Hypothalamus (tissue), 51 donors: ENCODE data around the gene DIP2B.
"Not testable (repeated sequence)": the region's sequence is repeated elsewhere in the genome, so short reads cannot be mapped to it uniquely, and the experiment has no call there.

Experiments used
- DNase-seq, 51 donors: peaks; one replicate each; lab custom pipeline; 2025; lab: John Stamatoyannopoulos, UW

The DIP2B gene

DNA sequence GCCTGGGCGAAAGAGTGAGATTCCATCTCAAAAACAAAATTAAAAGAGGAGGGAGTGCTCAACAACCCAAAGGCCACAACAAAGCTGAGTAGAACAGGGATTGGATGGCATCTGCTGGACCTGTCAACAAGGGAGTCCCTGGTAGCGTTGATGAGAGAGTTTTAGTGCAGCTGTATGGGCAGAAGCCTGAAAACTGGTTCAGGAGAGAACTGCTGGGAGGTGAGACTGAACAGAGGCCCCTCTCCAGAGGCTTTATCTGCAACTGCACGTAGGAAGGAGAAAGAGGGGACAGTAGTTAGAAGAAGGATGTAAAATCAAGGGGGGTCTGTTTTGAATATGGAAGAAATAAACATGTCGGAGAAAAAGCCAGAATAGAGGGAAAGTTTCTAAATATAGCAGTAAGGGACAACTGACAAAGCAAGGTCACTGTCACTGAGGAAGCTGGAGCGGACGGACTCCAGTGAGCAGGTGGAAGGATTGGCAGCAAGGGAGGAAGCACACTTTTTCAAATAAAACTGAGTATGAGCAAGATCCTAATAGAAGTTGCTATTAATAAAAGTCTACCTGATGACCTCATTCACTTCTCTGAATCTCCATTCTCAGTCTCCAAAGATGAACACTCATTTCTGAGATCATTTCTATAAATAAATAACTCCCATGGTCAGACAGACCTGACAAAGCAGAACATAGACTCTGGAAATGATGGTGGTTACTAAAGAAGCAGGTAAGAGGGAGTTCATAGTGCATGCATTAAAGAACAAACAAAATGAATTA is 247.3 kb downstream of the DIP2B start:
- DNase-seq = no peak

DNA sequence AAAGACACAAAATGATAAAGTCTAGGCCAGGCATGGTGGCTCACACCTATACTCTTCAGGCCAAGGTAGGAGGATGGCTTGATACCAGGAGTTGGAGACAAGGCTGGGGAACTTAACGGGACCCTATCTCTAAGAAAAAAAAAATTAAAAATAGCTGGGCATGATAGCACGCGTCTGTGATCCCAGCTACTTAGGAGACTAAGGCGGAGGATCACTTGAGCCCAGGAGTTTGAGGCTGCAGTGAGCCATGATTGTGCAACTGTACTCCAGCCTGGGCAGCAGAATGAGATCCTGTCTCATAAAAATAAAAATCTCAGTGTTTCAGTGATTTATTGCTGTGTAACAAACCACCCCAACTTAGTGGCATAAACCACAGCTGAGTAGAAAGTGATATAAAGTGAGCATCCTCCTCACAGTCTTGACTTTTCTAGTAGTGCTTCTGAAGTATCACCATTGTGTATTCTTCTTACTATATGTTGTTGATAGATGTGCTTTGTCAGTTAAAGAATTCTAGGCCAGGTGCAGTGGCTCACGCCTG is 248.5 kb downstream of the DIP2B start:
- DNase-seq = no peak

DNA sequence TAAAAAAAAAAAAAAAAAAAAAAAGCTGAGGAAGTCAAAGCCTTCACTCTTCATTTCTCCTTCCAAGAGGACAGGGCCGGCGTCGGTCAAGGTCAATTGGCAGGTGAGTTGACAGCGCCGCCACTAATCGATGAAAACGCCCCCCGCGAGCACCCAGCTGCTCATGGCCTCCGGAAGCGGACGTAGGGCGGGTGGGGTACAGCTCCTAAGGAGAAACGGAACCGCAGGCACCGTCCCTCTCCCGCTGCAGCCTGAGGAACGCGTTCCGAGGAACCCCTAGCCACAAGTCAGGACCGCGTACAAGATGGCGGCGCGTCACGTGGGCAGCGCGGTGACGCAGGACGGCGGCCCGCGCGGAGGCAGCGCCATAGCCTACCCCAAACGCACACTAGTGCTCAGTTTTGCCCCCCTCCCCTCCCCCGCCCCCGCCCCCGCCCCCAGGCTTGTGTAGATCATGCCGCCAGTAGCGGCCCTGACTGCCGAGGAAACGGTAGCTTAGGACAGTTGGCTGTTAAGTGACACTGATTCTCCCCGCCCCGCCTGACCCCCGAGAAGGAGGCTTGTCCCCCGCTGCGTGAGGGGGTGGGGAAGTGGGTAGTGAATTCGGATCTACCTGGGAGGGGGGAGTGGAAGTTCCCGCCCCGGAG is 259.0 kb downstream of the DIP2B start, which contains the start of gene ATF1:
Gene ATF1 (plus strand): TSS at position 463 of the 647 bp plus-strand sequence. CDS start 16,045 bp downstream, outside the sequence.
- DNase-seq = peak; percentile 58 to 94 (median 84)

DNA sequence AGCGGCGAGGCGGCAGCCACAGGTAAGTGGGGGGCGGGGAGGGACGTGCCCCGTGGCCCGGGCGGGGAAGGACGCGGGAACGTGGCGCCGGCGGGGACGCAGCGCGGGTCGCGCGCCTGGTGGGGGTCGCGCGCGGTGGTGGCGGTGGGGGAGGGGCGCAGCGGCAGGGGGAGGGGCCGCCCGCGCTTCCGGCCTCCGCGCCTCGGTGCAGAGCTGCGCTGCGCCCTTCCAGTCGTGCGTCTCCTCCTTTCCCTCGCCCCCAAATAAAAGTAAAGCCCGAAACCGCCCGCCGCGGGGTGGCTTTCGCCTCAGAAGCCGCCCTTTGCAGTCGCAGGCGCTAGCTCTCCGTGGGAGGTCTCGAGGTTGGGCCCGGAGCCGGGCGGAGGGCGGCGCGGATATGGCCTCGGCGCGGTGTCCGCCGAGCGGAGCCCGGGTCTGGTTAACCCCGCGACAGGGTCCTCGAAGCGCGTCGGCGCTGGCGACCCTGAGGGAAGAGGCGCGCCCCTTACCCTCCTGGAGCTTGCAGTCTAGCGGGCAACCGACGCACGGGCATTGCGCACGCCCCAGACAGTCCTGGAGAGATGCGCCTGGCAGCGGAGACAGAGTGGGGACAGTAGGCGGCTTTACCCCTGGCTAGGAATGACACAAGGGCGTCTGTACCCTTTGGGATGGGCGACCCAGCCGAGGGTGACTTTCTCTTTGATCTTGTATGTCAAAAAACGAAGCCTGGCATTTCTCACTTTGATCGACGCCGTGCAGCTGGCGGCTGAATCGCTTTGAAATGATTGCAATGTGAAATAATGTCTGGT is 259.7 kb downstream of the DIP2B start:
- DNase-seq = peak in 41 of 51 donors; percentile 14 to 93 (median 71)

DNA sequence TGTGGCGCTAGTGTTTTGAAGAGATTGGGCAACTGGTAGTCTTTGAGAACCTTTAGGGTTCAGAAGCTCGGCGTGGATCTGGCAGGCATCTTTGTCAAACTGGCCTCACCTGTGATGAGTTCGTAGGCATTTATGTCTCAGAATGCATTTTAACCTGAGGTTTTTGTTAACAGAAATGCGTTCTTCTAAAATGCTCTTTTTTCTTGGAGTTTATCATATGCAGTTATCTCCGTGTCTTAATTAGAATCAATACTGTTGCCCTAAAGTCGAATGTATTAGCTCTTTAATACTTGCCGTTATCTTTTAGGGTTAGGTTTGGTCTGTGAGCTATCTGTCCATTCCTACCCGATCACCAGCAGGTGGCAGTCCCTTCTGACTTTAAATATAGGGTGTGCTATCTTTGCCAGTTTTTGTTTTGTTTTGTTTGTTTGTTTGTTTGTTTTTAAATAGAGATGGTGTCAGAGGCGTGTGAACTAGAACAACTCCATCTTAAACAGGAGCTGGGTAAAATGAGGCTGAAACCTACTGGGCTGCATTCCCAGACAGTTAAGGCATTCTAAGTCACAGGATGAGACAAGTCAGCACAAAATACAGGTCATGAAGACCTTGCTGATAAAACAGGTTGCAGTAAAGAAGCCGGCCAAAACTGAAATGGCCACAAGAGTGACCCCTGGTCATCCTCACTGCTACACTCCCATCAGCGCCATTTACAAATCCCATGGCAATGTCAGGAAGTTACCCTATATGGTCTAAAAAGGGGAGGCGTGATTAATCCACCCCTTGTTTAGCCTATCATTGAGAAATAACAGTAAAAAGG is 260.5 kb downstream of the DIP2B start:
- peak in 19 of 51 donors; percentile 4 to 79 (median 16) for DNase-seq

DNA sequence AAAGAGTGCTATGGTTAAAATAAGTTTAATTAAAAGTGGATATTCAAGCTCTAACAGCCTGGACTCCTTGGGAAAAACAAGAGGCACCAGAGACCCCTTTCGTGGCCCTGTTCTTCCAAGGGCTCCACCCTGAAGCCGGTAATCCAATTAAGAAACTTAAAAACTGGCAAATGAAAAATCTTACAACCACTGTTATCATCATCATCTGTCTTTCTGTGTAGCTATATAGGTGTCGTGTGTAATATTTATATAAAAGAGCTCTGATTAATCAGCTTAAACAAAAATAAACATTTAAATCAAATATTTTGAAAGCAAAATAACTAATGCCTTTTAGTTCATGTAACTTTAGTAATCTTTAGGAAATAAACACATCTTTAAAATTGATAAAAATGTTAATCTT is 263.6 kb downstream of the DIP2B start:
- DNase-seq = no peak

DNA sequence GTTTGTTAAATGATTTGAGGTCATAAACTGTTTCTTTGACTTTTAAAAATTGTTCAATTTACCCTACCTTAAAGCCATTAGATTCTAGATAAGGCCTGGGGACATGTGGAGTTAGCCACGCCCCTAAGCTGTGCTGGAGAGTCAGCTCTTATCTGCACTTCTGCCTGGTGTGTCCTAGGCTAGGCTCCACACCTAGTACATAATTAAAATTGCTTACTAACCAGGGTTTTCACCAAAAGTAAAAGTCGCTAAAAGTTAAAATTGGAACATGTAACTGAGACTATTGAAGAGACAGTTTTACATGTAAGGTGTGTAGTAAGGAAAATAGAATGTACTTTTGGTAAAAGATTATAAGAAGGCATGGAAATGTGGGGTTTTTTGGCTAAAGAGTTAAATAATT is 264.0 kb downstream of the DIP2B start:
- DNase-seq = not testable (repeated sequence)

DNA sequence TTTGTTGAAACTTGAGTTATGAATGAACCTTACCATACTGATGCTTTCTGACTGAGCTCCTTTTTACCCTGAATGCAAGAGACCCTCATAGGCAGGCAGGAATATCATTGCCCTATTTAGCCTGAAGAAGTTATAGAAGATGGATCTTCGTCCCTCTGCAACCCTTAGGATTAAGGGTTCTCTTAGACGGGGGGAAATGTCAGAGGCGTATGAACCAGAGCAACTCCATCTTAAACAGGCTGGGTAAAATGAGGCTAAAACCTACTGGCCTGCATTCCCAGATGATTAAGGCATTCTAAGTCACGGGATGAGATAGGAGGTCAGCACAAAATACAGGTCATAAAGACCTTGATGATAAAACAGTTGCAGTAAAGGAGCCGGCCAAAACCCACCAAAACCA is 266.6 kb downstream of the DIP2B start:
- DNase-seq = no peak

DNA sequence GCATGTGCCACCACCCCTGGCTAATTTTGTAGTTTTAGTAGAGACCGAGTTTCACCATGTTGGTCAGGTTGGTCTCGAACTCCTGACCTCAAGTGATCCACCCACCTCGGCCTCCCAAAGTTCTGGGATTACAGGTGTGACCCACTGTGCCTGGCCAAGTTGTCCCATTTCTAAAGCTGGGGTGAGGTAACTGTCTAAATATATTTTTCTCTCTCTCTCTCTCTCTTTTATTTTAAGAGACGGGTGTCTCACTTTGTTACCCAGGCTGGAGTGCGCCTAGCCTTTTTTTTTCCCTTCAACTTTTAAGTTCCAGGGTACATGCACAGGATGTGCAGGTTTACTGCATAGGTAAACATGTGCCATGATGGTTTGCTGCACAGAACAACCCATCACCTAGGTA is 267.7 kb downstream of the DIP2B start:
- no peak for DNase-seq

DNA sequence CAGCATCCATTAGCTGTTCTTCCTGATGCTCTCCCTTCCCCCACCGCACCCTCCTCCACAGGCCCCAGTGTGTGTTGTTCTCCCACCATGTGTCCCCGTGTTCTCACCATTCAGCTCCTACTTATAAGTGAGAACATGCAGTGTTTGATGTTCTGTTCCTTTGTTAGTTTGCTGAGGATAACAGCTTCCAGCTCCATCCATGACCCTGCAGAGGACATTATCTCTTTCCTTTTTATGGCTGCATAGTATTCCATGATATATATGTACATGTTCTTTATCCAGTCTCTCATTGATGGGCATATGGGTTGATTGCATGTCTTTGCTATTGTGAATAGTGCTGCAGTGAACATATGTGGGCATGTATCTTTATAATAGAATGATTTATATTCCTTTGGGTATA is 268.1 kb downstream of the DIP2B start:
- DNase-seq = no peak

DNA sequence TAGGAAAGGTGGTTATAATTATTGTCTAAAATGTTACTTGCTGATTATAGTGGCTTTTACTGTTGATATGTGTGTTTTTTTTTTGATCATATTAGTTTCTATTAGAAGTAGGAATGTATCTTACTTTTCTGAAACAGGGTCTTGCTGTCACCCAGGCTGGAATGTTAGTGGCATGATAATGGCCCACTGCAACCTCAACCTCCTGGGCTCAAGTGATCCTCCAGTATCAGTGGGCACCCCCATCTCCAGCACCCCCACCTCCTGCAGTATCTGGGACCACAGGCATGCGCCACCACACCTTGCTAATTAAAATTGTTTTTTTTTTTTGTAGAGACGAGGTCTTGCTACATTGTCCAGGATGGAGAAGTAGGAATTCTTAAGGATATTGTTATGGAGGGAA is 270.5 kb downstream of the DIP2B start:
- DNase-seq = no peak

DNA sequence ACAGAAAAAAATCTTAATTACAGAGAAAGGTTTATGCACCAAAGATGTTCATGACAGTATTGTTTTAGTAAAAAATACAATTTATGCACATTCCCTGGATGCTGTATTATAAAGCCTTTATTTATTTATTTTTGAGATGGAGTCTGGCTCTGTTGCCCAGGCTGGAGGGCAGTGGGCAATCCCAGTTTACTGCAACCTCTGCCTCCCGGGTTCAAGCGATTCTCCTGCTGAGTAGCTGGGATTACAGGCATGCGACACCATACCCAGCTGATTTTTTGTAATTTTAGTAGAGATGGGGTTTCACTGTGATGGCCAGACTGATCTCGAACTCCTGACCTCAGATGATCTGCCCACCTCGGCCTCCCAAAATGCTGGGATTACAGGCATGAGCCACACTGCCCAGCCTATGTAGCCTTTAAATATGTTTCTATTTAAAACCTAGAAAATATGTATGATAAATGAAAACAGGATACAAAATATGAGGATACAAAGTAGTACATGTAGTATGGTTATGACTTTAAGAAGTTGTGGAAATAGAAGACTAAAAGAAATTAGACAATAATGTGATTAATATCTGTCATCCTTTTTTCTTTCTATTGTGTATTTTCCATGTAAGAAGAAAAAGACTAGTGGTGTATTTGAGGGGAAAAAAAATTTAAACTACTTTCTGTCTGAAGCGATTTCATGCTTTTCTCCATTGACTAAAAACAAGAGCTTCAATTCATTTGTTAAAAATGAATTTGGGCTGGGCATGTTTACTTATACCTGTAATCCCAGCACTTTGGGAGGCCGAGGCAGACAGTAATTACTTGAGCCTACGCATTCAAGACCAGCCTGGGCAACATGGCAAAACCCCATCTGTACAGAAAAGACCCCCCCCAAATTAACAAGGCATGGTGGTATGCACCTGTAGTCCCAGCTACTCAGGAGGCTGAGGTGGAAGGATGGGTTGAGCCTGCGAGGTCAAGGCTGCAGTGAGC is 272.3 kb downstream of the DIP2B start:
- no peak for DNase-seq

DNA sequence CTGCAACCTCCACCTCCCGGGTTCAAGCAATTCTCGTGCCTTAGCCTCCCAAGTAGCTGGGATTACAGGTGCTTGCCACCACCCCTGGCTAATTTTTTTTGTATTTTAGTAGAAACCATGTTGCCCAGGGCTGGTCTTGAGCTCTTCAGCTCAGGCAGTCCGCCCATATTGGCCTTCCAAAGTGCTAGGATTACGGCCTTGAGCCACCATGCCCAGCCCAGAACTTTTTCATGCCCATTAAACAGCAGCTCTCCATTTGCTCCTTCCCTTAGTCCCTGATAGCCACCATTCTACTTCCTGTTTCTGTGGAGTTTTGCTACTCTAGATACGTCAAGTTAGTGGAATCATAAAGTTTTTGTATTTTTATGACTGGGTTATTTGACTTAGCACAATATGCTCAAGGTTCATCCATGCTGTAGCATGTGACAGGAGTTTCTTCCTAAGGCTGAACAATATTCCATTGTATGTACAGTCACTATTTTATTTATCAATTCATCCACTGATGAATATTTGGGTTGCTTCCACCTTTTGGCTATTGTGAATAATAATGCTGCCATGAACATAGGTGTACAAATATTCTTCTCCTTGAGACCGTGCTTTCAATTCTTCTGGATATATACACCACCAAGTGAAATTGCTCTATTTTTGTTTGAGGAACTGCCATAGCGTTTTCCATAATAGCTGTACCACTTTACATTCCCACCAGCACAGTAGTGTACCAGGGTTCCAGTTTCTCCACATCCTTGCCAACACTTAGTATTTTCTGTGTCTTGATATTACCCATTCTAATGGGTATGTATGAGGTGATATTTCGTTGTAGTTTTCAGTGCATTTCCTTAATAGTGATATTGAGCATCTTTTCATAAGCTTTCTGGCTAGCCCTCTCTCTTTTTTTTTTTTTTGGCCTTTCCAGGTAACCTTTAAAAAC is 274.1 kb downstream of the DIP2B start:
- no peak for DNase-seq

DNA sequence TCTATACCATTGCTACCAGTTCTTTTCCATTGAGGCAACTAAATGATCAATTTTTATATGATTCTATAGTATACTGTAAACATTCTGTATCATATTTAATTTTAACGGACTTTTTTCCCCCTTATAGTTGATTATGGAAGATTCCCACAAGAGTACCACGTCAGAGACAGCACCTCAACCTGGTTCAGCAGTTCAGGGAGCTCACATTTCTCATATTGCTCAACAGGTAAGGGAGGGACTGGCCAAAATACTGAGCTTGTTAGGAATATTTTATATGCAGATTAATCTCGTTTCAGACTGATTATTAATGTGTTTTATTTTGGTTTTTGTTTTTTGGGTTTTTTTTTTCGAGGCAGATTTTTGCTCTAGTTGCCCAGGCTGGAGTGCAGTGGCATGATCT is 275.2 kb downstream of the DIP2B start:
- no peak for DNase-seq

DNA sequence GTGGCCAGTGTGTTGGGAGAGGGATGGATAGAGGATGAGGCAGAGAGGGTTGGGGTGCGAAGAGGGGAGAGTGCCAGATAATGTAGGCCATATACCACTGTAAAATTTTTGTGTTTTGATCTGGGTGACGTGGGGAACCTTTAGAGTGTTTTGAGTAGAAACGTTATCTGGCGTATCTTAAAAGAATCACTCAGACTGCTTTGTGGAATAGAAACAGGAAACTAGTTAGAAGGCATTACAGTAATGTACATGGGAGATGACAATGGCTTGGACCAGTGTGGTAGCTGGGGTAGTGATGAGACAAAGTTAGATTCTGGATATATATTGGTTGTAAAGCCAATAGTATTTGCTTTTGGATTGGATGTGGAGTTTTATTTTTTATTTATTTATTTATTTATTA is 279.7 kb downstream of the DIP2B start:
- no peak for DNase-seq

DNA sequence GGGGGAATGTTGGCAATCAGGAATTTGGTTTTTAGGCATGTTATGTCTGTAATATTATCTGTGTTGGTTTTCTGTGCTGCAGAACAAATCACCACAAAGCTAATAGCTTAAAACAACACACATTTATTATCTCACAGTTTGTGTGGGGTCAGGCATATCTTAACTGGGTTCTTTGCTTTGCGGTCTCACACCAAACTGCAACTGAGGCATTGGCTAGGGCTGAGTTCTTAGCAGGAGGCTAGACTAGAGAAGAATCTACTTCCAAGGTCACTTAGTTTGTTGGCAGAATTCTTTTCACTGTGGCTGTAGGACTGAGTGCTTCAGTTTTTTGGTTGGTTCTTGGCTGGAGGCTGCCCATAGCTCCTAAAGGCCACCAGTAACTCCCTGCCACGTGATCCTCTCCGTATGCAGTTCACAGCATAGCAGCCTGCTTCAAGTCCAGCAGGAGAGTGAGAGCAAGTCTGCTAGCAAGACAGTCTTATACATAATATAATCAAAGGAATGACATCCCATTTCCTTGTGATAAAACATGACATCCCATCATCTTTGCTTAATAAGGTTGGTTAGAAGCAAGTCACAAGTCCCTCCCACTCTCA is 280.7 kb downstream of the DIP2B start:
- no peak for DNase-seq

DNA sequence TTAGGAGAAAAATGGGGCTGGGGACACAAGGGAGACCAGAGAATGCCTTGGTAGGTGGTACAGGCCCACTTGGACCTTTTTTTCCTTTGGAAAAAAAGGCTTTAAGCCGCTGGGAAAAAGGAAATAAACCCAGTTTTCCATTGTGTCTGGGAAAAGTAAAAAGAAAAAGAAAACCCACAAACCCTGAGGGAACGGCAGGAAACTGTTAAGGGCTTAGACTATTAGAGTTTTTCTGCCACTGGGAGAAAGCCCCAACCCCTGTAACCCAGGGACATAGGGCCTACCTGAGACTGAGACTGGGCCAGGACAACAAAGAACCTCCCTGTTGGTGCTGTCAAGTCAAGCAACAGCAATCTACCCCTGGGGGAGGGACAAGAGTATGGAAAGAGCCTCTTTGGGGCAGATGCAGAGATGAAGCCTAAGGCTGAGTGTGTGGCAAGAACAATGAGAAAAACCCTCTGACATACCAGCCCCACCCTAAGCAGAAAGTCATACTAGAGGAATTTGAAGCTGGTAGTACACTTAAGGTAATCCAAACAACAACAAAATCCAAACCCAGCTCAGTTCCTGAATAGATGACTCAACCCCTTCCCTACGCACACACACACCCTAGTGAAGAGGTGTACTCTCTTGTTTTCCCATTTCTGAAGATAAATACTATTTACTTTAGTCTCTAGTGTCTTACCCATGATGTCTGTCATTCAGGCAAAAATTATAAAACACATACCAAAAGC is 281.9 kb downstream of the DIP2B start:
- DNase-seq = no peak
